Astrocyte of the spinal cord (primary cell): Measurements from ENCODE around the gene CKM.

Experiments used
- DNase-seq: peaks from one replicate; pipeline ENCODE4 v3.0.0; 2011; ENCODE audit warnings: low read depth, low spot score
- H3K4me3 ChIP-seq: 2 replicates; pipeline ENCODE4 v1.5.1; 2011; ENCODE audit warnings: low read depth, mild to moderate bottlenecking, low read length, moderate library complexity
- in situ Hi-C: cut with HindIII; loops from 2 replicates; pipeline ENCODE4 v1.10.0; 2017; ENCODE audit warnings: low sequenced_read_pairs
- TF ChIP-seq, protein P1 (sequence below): IDR thresholded peaks from 2 replicates; pipeline ENCODE4 v1.5.1; 2012; ENCODE audit warnings: low read depth, mild to moderate bottlenecking, low read length, inconsistent platforms

The CKM gene

GRCh38 chr19:45350477-45351058, 27.9 kb upstream of the CKM start:
- TF ChIP-seq, protein P1, sequence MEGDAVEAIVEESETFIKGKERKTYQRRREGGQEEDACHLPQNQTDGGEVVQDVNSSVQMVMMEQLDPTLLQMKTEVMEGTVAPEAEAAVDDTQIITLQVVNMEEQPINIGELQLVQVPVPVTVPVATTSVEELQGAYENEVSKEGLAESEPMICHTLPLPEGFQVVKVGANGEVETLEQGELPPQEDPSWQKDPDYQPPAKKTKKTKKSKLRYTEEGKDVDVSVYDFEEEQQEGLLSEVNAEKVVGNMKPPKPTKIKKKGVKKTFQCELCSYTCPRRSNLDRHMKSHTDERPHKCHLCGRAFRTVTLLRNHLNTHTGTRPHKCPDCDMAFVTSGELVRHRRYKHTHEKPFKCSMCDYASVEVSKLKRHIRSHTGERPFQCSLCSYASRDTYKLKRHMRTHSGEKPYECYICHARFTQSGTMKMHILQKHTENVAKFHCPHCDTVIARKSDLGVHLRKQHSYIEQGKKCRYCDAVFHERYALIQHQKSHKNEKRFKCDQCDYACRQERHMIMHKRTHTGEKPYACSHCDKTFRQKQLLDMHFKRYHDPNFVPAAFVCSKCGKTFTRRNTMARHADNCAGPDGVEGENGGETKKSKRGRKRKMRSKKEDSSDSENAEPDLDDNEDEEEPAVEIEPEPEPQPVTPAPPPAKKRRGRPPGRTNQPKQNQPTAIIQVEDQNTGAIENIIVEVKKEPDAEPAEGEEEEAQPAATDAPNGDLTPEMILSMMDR, result no peak
- H3K4me3 ChIP-seq, result no peak overlapping the region
- in situ Hi-C loops, result no loop called here
- no peak for DNase-seq

GRCh38 chr19:45349430-45349941, 26.8 kb upstream of the CKM start:
- no peak for DNase-seq
- no peak overlapping the region for H3K4me3 ChIP-seq
- in situ Hi-C loops, result no loop called here
- TF ChIP-seq, protein P1, result no peak

- in situ Hi-C loops, result no loop called here
- no peak overlapping the region for H3K4me3 ChIP-seq
- TF ChIP-seq, protein P1, result no peak
- no peak for DNase-seq
These were observed 26.4 kb upstream of the CKM start for GRCh38 chr19:45349126-45349415.

GRCh38 chr19:45348367-45349125, 25.9 kb upstream of the CKM start:
- no peak for DNase-seq
- in situ Hi-C loops, result no loop called here
- H3K4me3 ChIP-seq, result no peak overlapping the region
- TF ChIP-seq, protein P1, result no peak

- no peak for DNase-seq
- in situ Hi-C loops, result no loop called here
- no peak overlapping the region for H3K4me3 ChIP-seq
- TF ChIP-seq, protein P1, result no peak
These were observed 25.1 kb upstream of the CKM start for GRCh38 chr19:45347570-45348366.

GRCh38 chr19:45346449-45346848, 23.8 kb upstream of the CKM start:
- no peak overlapping the region for H3K4me3 ChIP-seq
- in situ Hi-C loops, result no loop called here

More at GRCh38 chr19:45346449-45346848, 23.8 kb upstream of the CKM start:
- TF ChIP-seq, protein P1, result no peak
- DNase-seq, result no peak
